GM20000 (cell line): ENCODE measurements around the gene RASL11B.

Experiments
- DNase-seq: peaks from one replicate; pipeline ENCODE4 v3.0.0; 2012; ENCODE audit warnings: low spot score
- CTCF ChIP-seq: IDR thresholded peaks from 2 replicates; pipeline ENCODE4 v1.5.1; 2012; ENCODE audit warnings: mild to moderate bottlenecking, control low read depth; ENCODE audit errors: extremely low read depth, missing control alignments

Gene RASL11B

GRCh38 chr4:52894443-52894842 lies 32.3 kb downstream of the RASL11B start:
- DNase-seq = no peak
- TF ChIP-seq CTCF = no peak

- no peak for DNase-seq
Observed at GRCh38 chr4:52903273-52903672, 41.2 kb downstream of the RASL11B start.

GRCh38 chr4:52904421-52904820 lies 42.3 kb downstream of the RASL11B start:
- no peak for DNase-seq
- no peak for TF ChIP-seq CTCF

More at GRCh38 chr4:52903273-52903672, 41.2 kb downstream of the RASL11B start:
- TF ChIP-seq CTCF = no peak

GRCh38 chr4:52907510-52907909 lies 45.4 kb downstream of the RASL11B start:
- TF ChIP-seq CTCF = no peak

GRCh38 chr4:52910115-52910514 lies 48.0 kb downstream of the RASL11B start:
- no peak for TF ChIP-seq CTCF

More at GRCh38 chr4:52907510-52907909, 45.4 kb downstream of the RASL11B start:
- DNase-seq = no peak

GRCh38 chr4:52911684-52912294 lies 49.7 kb downstream of the RASL11B start:
- DNase-seq = peak; percentile 63
- peak; percentile 82 for TF ChIP-seq CTCF

More at GRCh38 chr4:52910115-52910514, 48.0 kb downstream of the RASL11B start:
- no peak for DNase-seq

GRCh38 chr4:52912608-52913007 lies 50.5 kb downstream of the RASL11B start:
- no peak for DNase-seq
- no peak for TF ChIP-seq CTCF
